GM12864 (cell line): ENCODE results near the gene KCNAB2.

Source experiments
- DNase-seq: peaks from one replicate; pipeline ENCODE4 v3.0.0-alpha.2; 2011; ENCODE audit warnings: low read depth
- H3K4me3 ChIP-seq: 2 replicates; pipeline ENCODE4 v1.5.1; 2011; ENCODE audit warnings: mild to moderate bottlenecking, low read depth, low read length, control low read depth
- CTCF ChIP-seq: IDR thresholded peaks from 2 replicates; pipeline ENCODE4 v1.5.1; 2011; ENCODE audit warnings: low read depth, mild to moderate bottlenecking, moderate library complexity, low read length, control low read depth, inconsistent platforms; ENCODE audit errors: missing control alignments

KCNAB2 gene

GRCh38 chr1:6068073-6068472, 22.4 kb downstream of the KCNAB2 start:
- H3K4me3 ChIP-seq, result no peak overlapping the region
- no peak for DNase-seq
- no peak for TF ChIP-seq CTCF

- DNase-seq, result no peak
- TF ChIP-seq CTCF, result no peak
- no peak overlapping the region for H3K4me3 ChIP-seq
Measured at GRCh38 chr1:6068932-6069331, 23.2 kb downstream of the KCNAB2 start.

- no peak for DNase-seq
- H3K4me3 ChIP-seq, result no peak overlapping the region
- TF ChIP-seq CTCF, result no peak
Measured at GRCh38 chr1:6069573-6069972, 23.9 kb downstream of the KCNAB2 start.

GRCh38 chr1:6070450-6070974, 24.8 kb downstream of the KCNAB2 start:
- no peak overlapping the region for H3K4me3 ChIP-seq
- DNase-seq, result no peak
- TF ChIP-seq CTCF, result no peak

- TF ChIP-seq CTCF, result no peak
- no peak overlapping the region for H3K4me3 ChIP-seq
- no peak for DNase-seq
Measured at GRCh38 chr1:6071219-6071618, 25.5 kb downstream of the KCNAB2 start.

- no peak for TF ChIP-seq CTCF
- DNase-seq, result no peak
- no peak overlapping the region for H3K4me3 ChIP-seq
Measured at GRCh38 chr1:6072774-6073479, 27.2 kb downstream of the KCNAB2 start.

- H3K4me3 ChIP-seq, result no peak overlapping the region
- no peak for TF ChIP-seq CTCF
- DNase-seq, result no peak
Measured at GRCh38 chr1:6073480-6074053, 27.9 kb downstream of the KCNAB2 start.
